ENCODE data around the gene CDC45.

DNA sequence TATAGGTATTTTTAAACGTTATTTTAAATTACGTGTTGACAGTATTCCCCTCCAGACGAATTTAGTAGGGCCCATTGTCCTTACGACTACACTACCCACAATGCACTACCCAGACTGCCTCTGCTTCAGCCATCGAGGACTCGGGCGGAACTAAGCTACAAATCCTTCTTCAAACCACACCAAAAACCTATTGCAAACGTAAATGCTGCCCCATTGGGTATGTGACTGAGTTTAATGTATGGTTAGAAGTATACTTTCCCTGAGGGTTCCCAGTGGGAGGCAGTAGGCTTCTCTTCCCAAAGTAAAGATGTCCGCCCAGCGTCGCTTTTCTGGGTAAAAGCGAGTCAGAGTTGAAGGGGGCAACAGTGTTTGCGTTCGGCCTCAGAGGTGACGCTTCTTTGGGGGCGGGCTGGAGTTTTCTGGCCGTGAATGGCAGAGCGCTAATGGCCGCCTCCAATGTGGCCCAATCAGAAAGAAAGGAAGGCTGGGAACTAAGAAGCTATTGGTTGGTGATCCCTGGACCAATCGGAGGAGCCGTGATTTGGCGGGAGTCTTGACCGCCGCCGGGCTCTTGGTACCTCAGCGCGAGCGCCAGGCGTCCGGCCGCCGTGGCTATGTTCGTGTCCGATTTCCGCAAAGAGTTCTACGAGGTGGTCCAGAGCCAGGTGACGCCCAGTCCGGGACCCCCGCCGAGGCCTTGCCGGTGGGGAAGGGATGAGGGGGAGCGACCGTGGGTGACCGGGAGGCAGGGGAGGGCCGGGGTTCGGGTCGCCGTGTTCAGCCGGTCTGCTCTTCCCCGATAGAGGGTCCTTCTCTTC, at the start of gene CDC45:
- TF ChIP-seq, protein P1, sequence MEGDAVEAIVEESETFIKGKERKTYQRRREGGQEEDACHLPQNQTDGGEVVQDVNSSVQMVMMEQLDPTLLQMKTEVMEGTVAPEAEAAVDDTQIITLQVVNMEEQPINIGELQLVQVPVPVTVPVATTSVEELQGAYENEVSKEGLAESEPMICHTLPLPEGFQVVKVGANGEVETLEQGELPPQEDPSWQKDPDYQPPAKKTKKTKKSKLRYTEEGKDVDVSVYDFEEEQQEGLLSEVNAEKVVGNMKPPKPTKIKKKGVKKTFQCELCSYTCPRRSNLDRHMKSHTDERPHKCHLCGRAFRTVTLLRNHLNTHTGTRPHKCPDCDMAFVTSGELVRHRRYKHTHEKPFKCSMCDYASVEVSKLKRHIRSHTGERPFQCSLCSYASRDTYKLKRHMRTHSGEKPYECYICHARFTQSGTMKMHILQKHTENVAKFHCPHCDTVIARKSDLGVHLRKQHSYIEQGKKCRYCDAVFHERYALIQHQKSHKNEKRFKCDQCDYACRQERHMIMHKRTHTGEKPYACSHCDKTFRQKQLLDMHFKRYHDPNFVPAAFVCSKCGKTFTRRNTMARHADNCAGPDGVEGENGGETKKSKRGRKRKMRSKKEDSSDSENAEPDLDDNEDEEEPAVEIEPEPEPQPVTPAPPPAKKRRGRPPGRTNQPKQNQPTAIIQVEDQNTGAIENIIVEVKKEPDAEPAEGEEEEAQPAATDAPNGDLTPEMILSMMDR (IDR thresholded peaks at IDR 0.05 in 8 of 11, conservative IDR thresholded peaks at IDR 0.05 in 3 of 11) = peak in 2 of 11 experiments; percentile 10 to 32
- TF ChIP-seq POLR2A (IDR thresholded peaks at IDR 0.05) = peak in 1 of 3 donors; percentile 13
